Activated CD4-positive, alpha-beta T cell treated with anti-CD3 and anti-CD28 coated beads for 24 hours (primary cell): ENCODE data around the gene UIMC1.

Experiments used
- DNase-seq, 2 donors: peaks; one replicate each; pipeline ENCODE4 v3.0.0-alpha.2; 2020; ENCODE audit warnings: low read depth in 2 of 2

The UIMC1 gene

GRCh38 chr5:176902102-176902814 is 104.3 kb downstream of the UIMC1 start:
- DNase-seq, result no peak

GRCh38 chr5:176901260-176902101 is 105.1 kb downstream of the UIMC1 start:
- DNase-seq, result peak in 1 of 2 donors; percentile 8

GRCh38 chr5:176900780-176901204 is 105.8 kb downstream of the UIMC1 start:
- DNase-seq, result no peak

GRCh38 chr5:176899946-176900779 is 106.4 kb downstream of the UIMC1 start:
- no peak for DNase-seq

- no peak for DNase-seq
Measured at GRCh38 chr5:176899296-176899891, 107.2 kb downstream of the UIMC1 start, which contains the start of gene HK3. HK3 (minus strand) TSS chr5:176899346; CDS start chr5:176896159, 3,187 bp downstream.

- DNase-seq, result no peak
Measured at GRCh38 chr5:176897263-176897662, 109.3 kb downstream of the UIMC1 start.

GRCh38 chr5:176895831-176896230 is 110.7 kb downstream of the UIMC1 start:
- no peak for DNase-seq

- DNase-seq, result no peak
Measured at GRCh38 chr5:176894298-176894697, 112.3 kb downstream of the UIMC1 start.

GRCh38 chr5:176892663-176893062 is 113.9 kb downstream of the UIMC1 start:
- no peak for DNase-seq

GRCh38 chr5:176891331-176891958 is 115.1 kb downstream of the UIMC1 start:
- DNase-seq, result no peak

GRCh38 chr5:176890455-176891330 is 115.9 kb downstream of the UIMC1 start:
- DNase-seq, result no peak

- DNase-seq, result no peak
Measured at GRCh38 chr5:176889321-176890280, 117.0 kb downstream of the UIMC1 start.

GRCh38 chr5:176888865-176889165 is 117.8 kb downstream of the UIMC1 start:
- DNase-seq, result no peak

GRCh38 chr5:176888016-176888864 is 118.3 kb downstream of the UIMC1 start:
- no peak for DNase-seq

- DNase-seq, result no peak
Measured at GRCh38 chr5:176887252-176887849, 119.2 kb downstream of the UIMC1 start.

- no peak for DNase-seq
Measured at GRCh38 chr5:176886336-176887251, 120.0 kb downstream of the UIMC1 start.

GRCh38 chr5:176884571-176884890 is 122.0 kb downstream of the UIMC1 start:
- no peak for DNase-seq
